MM.1S (cell line): Measurements from ENCODE around the gene NXN.
A peak's percentile ranks its signal among the peaks of the same experiment; 100 is the strongest.

ENCODE experiments used
- DNase-seq: peaks from one replicate; pipeline ENCODE4 v3.0.0-alpha.2; 2015
- H2AFZ ChIP-seq: fragments of 300-600 bp; sonication (generic); 2 replicates; pipeline ENCODE4 v1.6.0; 2016; ENCODE audit warnings: antibody characterized with exemption, low read length
- H3F3A ChIP-seq: fragments of 300-600 bp; sonication (generic); 2 replicates; pipeline ENCODE4 v1.6.1; 2016; ENCODE audit warnings: mild to moderate bottlenecking, antibody characterized with exemption, low read length, moderate library complexity, mixed read lengths; ENCODE audit not compliant: insufficient read depth
- H3K27ac ChIP-seq: fragments of 300-600 bp; sonication (generic); 2 replicates; pipeline ENCODE4 v1.5.1; 2016; ENCODE audit warnings: mild to moderate bottlenecking, low read length
- H3K27me3 ChIP-seq: fragments of 300-600 bp; sonication (generic); replicated peaks from 2 replicates; pipeline ENCODE4 v1.6.0; 2016; ENCODE audit warnings: low read length; ENCODE audit not compliant: insufficient read depth
- H3K36me3 ChIP-seq: fragments of 300-600 bp; sonication (generic); replicated peaks from 2 replicates; pipeline ENCODE4 v1.6.1; 2016; ENCODE audit warnings: mild to moderate bottlenecking, low read length, mixed read lengths; ENCODE audit not compliant: insufficient read depth
- H3K4me1 ChIP-seq: fragments of 300-600 bp; sonication (generic); 2 replicates; pipeline ENCODE4 v1.6.1; 2016; ENCODE audit warnings: low read length, mixed read lengths
- H3K4me2 ChIP-seq: fragments of 300-600 bp; sonication (generic); 2 replicates; pipeline ENCODE4 v1.6.0; 2016; ENCODE audit warnings: low read depth, low read length
- H3K4me3 ChIP-seq: fragments of 300-600 bp; sonication (generic); 2 replicates; pipeline ENCODE4 v1.5.1; 2016; ENCODE audit warnings: low read length, mixed read lengths
- H3K79me2 ChIP-seq: fragments of 300-600 bp; sonication (generic); 2 replicates; pipeline ENCODE4 v1.6.1; 2016; ENCODE audit warnings: mixed run types, low read length, mixed read lengths
- H3K9ac ChIP-seq: fragments of 300-600 bp; sonication (generic); 2 replicates; pipeline ENCODE4 v1.6.1; 2016; ENCODE audit warnings: low read length, mixed read lengths
- H3K9me2 ChIP-seq: fragments of 300-600 bp; sonication (generic); replicated peaks from 2 replicates; pipeline ENCODE4 v1.6.1; 2016; ENCODE audit warnings: mild to moderate bottlenecking, low read length, mixed read lengths; ENCODE audit not compliant: insufficient read depth
- H3K9me3 ChIP-seq: fragments of 300-600 bp; sonication (generic); replicated peaks from 2 replicates; pipeline ENCODE4 v1.6.1; 2016; ENCODE audit warnings: mild to moderate bottlenecking, low read length, mixed read lengths; ENCODE audit not compliant: insufficient read depth
- H4K20me1 ChIP-seq: fragments of 300-600 bp; sonication (generic); 2 replicates; pipeline ENCODE4 v1.6.1; 2016; ENCODE audit warnings: mild to moderate bottlenecking, low read length, moderate library complexity, mixed read lengths; ENCODE audit not compliant: insufficient read depth
- CTCF ChIP-seq: fragments of 300-600 bp; sonication (generic); IDR thresholded peaks from 2 replicates; pipeline ENCODE4 v1.5.1; 2016; ENCODE audit warnings: antibody characterized with exemption, low read length, mixed read lengths
- EZH2 ChIP-seq: fragments of 300-600 bp; sonication (generic); optimal IDR thresholded peaks from 2 replicates; pipeline ENCODE3; 2017; ENCODE audit warnings: low read depth, mild to moderate bottlenecking, antibody characterized with exemption, low read length, mixed read lengths
- EZH2phosphoT487 ChIP-seq: fragments of 300-600 bp; sonication (generic); IDR thresholded peaks from 2 replicates; pipeline ENCODE4 v1.6.1; 2018; ENCODE audit warnings: antibody characterized with exemption, low read length

NXN gene

GRCh38 chr17:800446-801242 is 178.9 kb downstream of the NXN start:
- H3K4me1 ChIP-seq = no peaks in the 10 kb centered on the region
- no peaks in the 10 kb centered on the region for H3K36me3 ChIP-seq
- H3K9ac ChIP-seq = no peak overlapping the region
- H2AFZ ChIP-seq = no peak overlapping the region
- H3K27me3 ChIP-seq = peaks cover 84% of the 10 kb centered on the region
- no peak overlapping the region for H3K4me2 ChIP-seq
- no peak for DNase-seq
- H3F3A ChIP-seq = no peaks in the 10 kb centered on the region
- no peak overlapping the region for H3K4me3 ChIP-seq
- H3K79me2 ChIP-seq = no peaks in the 10 kb centered on the region
- no peaks in the 10 kb centered on the region for H4K20me1 ChIP-seq
- no peaks in the 10 kb centered on the region for H3K9me3 ChIP-seq
- H3K9me2 ChIP-seq = no peaks in the 10 kb centered on the region
- peak; percentile 29 for TF ChIP-seq EZH2
- no peak for TF ChIP-seq CTCF
- H3K27ac ChIP-seq = no peak overlapping the region

DNA sequence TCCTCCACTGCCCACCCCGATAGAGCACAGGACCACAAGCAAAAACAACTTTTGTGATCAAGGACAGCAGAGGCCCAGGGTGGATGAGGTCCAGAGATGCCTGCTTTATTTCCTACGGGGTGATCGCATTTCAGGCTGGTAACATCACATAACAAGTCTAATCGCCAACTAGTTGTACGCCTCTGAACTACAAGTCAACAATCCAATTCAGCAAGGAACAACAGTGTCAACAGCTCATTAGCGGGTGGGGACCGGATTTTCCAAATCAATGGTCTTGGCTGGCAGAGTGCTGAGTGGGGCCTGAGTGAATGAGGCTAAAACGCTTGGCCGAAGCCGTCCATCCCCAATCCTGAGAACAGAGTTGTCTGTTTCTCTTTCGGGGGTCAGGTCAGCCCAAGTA is 180.3 kb downstream of the NXN start:
- no peak for DNase-seq
- H4K20me1 ChIP-seq = no peaks in the 10 kb centered on the region
- no peaks in the 10 kb centered on the region for H3F3A ChIP-seq
- no peak overlapping the region for H3K9ac ChIP-seq
- H3K4me1 ChIP-seq = no peaks in the 10 kb centered on the region
- H3K27me3 ChIP-seq = peaks cover 72% of the 10 kb centered on the region
- H3K27ac ChIP-seq = no peak overlapping the region
- no peak overlapping the region for H3K4me2 ChIP-seq
- H2AFZ ChIP-seq = no peak overlapping the region
- no peaks in the 10 kb centered on the region for H3K79me2 ChIP-seq
- H3K36me3 ChIP-seq = no peaks in the 10 kb centered on the region
- no peak for TF ChIP-seq CTCF
- TF ChIP-seq EZH2phosphoT487 = no peak
- no peak for TF ChIP-seq EZH2
- H3K9me3 ChIP-seq = no peaks in the 10 kb centered on the region
- no peaks in the 10 kb centered on the region for H3K9me2 ChIP-seq
- H3K4me3 ChIP-seq = no peak overlapping the region

DNA sequence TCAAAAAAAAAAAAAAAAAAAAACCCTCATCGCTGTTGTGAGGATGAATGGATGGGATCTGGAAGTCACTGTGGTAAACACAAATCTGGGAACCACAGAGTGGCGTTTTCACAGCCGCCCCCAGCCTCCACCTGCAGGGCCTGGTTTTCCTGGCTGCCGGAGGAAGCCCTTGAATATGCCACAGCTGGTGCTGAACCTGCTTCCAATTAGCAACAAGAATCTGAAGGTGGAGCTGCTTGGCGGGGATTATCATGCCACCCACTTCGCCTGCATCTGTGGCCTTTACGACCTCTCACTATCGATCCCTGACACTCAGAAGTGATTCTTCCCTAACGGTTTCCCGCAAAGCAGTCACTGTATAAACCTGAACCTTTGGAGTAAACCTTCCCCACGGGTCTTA is 181.3 kb downstream of the NXN start:
- Histone ChIP-seq H3K9ac (no peak overlapping the region), H3K4me3 (no peak overlapping the region), H4K20me1 (no peaks in the 10 kb centered on the region), H3K27me3 (peaks cover 62% of the 10 kb centered on the region), H3K27ac (no peak overlapping the region), H3K9me3 (no peaks in the 10 kb centered on the region), H3K4me2 (no peak overlapping the region), H3K79me2 (no peaks in the 10 kb centered on the region), H3K36me3 (no peaks in the 10 kb centered on the region), H2AFZ (no peak overlapping the region), H3K4me1 (no peaks in the 10 kb centered on the region), H3F3A (no peaks in the 10 kb centered on the region), H3K9me2 (no peaks in the 10 kb centered on the region)
- TF ChIP-seq EZH2 (no peak), CTCF (no peak), EZH2phosphoT487 (no peak)
- DNase-seq = no peak
